Transverse colon (tissue), 4 donors: ENCODE measurements around the gene KIAA1328.

Source experiments
- CTCF ChIP-seq, 5 experiments: fragments of 200-600 bp in 3 of 5; fragments of 450-650 bp in 2 of 5; sonication (generic) in 3 of 5; IDR thresholded peaks; 1 replicate in 2 of 5; 2 replicates in 3 of 5; pipeline ENCODE4 v1.5.1; 2016 to 2017; ENCODE audit warnings: antibody characterized with exemption in 5 of 5, inconsistent platforms in 3 of 5, mild to moderate bottlenecking in 2 of 5, moderate library complexity in 1 of 5
- POLR2AphosphoS5 ChIP-seq, 3 donors: sonication (generic); formaldehyde crosslinking; IDR thresholded peaks; one replicate each; pipeline ENCODE4 v1.6.1; 2016; ENCODE audit warnings: antibody characterized with exemption in 3 of 3

GRCh38 chr18:36950282-36950681, 121.4 kb downstream of the KIAA1328 start:
- TF ChIP-seq CTCF (IDR thresholded peaks at IDR 0.05) (no peak), POLR2AphosphoS5 (IDR thresholded peaks at IDR 0.05) (no peak)
